Measurements from ENCODE around the gene AVP.
A peak's percentile ranks its signal among the peaks of the same experiment; 100 is the strongest.

Gene AVP

GRCh38 chr20:3107464-3108025 lies 23.0 kb upstream of the AVP start:
- Histone ChIP-seq H3K27me3 (ENCODE audit: control insufficient read depth, insufficient read depth, low read length) (no peaks in the 10 kb centered on the region), H3K27ac (ENCODE audit: low read depth, low read length) (no peak overlapping the region), H3K9me3 (ENCODE audit: control insufficient read depth, insufficient read depth, low read length) (no peaks in the 10 kb centered on the region), H3K4me1 (ENCODE audit: control insufficient read depth, insufficient read depth, low read length) (no peaks in the 10 kb centered on the region; the same call in 1 of the 2 replicates), H3K9ac (ENCODE audit: low read depth, low read length) (no peak overlapping the region), H3K4me3 (ENCODE audit: low read depth, low read length) (no peak overlapping the region), H3K36me3 (ENCODE audit: control insufficient read depth, insufficient read depth, low read length) (no peaks in the 10 kb centered on the region)

- H3K9ac ChIP-seq (ENCODE audit: low read depth, low read length): no peak overlapping the region
- H3K9me3 ChIP-seq (ENCODE audit: control insufficient read depth, insufficient read depth, low read length): no peaks in the 10 kb centered on the region
- H3K27ac ChIP-seq (ENCODE audit: low read depth, low read length): peak overlapping the region; percentile 53
- H3K4me3 ChIP-seq (ENCODE audit: low read depth, low read length): no peak overlapping the region
- no peaks in the 10 kb centered on the region for H3K27me3 ChIP-seq (ENCODE audit: control insufficient read depth, insufficient read depth, low read length)
- no peaks in the 10 kb centered on the region for H3K36me3 ChIP-seq (ENCODE audit: control insufficient read depth, insufficient read depth, low read length)
- H3K4me1 ChIP-seq (ENCODE audit: control insufficient read depth, insufficient read depth, low read length): no peaks in the 10 kb centered on the region; the same call in 1 of the 2 replicates
Observed at GRCh38 chr20:3106658-3107463, 22.3 kb upstream of the AVP start.

- H3K9ac ChIP-seq (ENCODE audit: low read depth, low read length): no peak overlapping the region
- H3K4me3 ChIP-seq (ENCODE audit: low read depth, low read length): no peak overlapping the region
- H3K27me3 ChIP-seq (ENCODE audit: control insufficient read depth, insufficient read depth, low read length): no peaks in the 10 kb centered on the region
- peak overlapping the region; percentile 53 for H3K27ac ChIP-seq (ENCODE audit: low read depth, low read length)
- H3K4me1 ChIP-seq (ENCODE audit: control insufficient read depth, insufficient read depth, low read length): no peaks in the 10 kb centered on the region; the same call in 1 of the 2 replicates
- H3K9me3 ChIP-seq (ENCODE audit: control insufficient read depth, insufficient read depth, low read length): no peaks in the 10 kb centered on the region
- H3K36me3 ChIP-seq (ENCODE audit: control insufficient read depth, insufficient read depth, low read length): no peaks in the 10 kb centered on the region
Observed at GRCh38 chr20:3106185-3106584, 21.7 kb upstream of the AVP start.

GRCh38 chr20:3105256-3106137 lies 21.0 kb upstream of the AVP start:
- Histone ChIP-seq H3K36me3 (ENCODE audit: control insufficient read depth, insufficient read depth, low read length) (no peaks in the 10 kb centered on the region), H3K4me3 (ENCODE audit: low read depth, low read length) (no peak overlapping the region), H3K4me1 (ENCODE audit: control insufficient read depth, insufficient read depth, low read length) (no peaks in the 10 kb centered on the region; the same call in 1 of the 2 replicates), H3K9ac (ENCODE audit: low read depth, low read length) (no peak overlapping the region), H3K9me3 (ENCODE audit: control insufficient read depth, insufficient read depth, low read length) (no peaks in the 10 kb centered on the region), H3K27me3 (ENCODE audit: control insufficient read depth, insufficient read depth, low read length) (no peaks in the 10 kb centered on the region), H3K27ac (ENCODE audit: low read depth, low read length) (no peak overlapping the region)

- no peak overlapping the region for H3K27ac ChIP-seq (ENCODE audit: low read depth, low read length)
- H3K4me1 ChIP-seq (ENCODE audit: control insufficient read depth, insufficient read depth, low read length): no peaks in the 10 kb centered on the region; the same call in 1 of the 2 replicates
- no peaks in the 10 kb centered on the region for H3K36me3 ChIP-seq (ENCODE audit: control insufficient read depth, insufficient read depth, low read length)
Observed at GRCh38 chr20:3103369-3104032, 19.0 kb upstream of the AVP start.

GRCh38 chr20:3102575-3103368 lies 18.2 kb upstream of the AVP start:
- no peaks in the 10 kb centered on the region for H3K27me3 ChIP-seq (ENCODE audit: control insufficient read depth, insufficient read depth, low read length)
- H3K27ac ChIP-seq (ENCODE audit: low read depth, low read length): no peak overlapping the region
- no peaks in the 10 kb centered on the region for H3K36me3 ChIP-seq (ENCODE audit: control insufficient read depth, insufficient read depth, low read length)
- no peak overlapping the region for H3K9ac ChIP-seq (ENCODE audit: low read depth, low read length)
- no peak overlapping the region for H3K4me3 ChIP-seq (ENCODE audit: low read depth, low read length)
- no peaks in the 10 kb centered on the region; the same call in 1 of the 2 replicates for H3K4me1 ChIP-seq (ENCODE audit: control insufficient read depth, insufficient read depth, low read length)
- H3K9me3 ChIP-seq (ENCODE audit: control insufficient read depth, insufficient read depth, low read length): no peaks in the 10 kb centered on the region

More at GRCh38 chr20:3103369-3104032, 19.0 kb upstream of the AVP start:
- H3K27me3 ChIP-seq (ENCODE audit: control insufficient read depth, insufficient read depth, low read length): no peaks in the 10 kb centered on the region
- no peak overlapping the region for H3K9ac ChIP-seq (ENCODE audit: low read depth, low read length)
- H3K9me3 ChIP-seq (ENCODE audit: control insufficient read depth, insufficient read depth, low read length): no peaks in the 10 kb centered on the region
- H3K4me3 ChIP-seq (ENCODE audit: low read depth, low read length): no peak overlapping the region

GRCh38 chr20:3101737-3102574 lies 17.4 kb upstream of the AVP start:
- no peak overlapping the region for H3K9ac ChIP-seq (ENCODE audit: low read depth, low read length)
- no peak overlapping the region for H3K4me3 ChIP-seq (ENCODE audit: low read depth, low read length)
- no peaks in the 10 kb centered on the region; the same call in 1 of the 2 replicates for H3K4me1 ChIP-seq (ENCODE audit: control insufficient read depth, insufficient read depth, low read length)

GRCh38 chr20:3101251-3101650 lies 16.7 kb upstream of the AVP start:
- no peaks in the 10 kb centered on the region for H3K4me1 ChIP-seq (ENCODE audit: control insufficient read depth, insufficient read depth, low read length)
- no peak overlapping the region for H3K27ac ChIP-seq (ENCODE audit: low read depth, low read length)
- H3K9ac ChIP-seq (ENCODE audit: low read depth, low read length): no peak overlapping the region
- no peaks in the 10 kb centered on the region for H3K27me3 ChIP-seq (ENCODE audit: control insufficient read depth, insufficient read depth, low read length)
- H3K36me3 ChIP-seq (ENCODE audit: control insufficient read depth, insufficient read depth, low read length): no peaks in the 10 kb centered on the region
- H3K4me3 ChIP-seq (ENCODE audit: low read depth, low read length): no peak overlapping the region
- H3K9me3 ChIP-seq (ENCODE audit: control insufficient read depth, insufficient read depth, low read length): no peaks in the 10 kb centered on the region

More at GRCh38 chr20:3101737-3102574, 17.4 kb upstream of the AVP start:
- Histone ChIP-seq H3K36me3 (ENCODE audit: control insufficient read depth, insufficient read depth, low read length) (no peaks in the 10 kb centered on the region), H3K9me3 (ENCODE audit: control insufficient read depth, insufficient read depth, low read length) (no peaks in the 10 kb centered on the region), H3K27me3 (ENCODE audit: control insufficient read depth, insufficient read depth, low read length) (no peaks in the 10 kb centered on the region), H3K27ac (ENCODE audit: low read depth, low read length) (no peak overlapping the region)

- no peaks in the 10 kb centered on the region for H3K27me3 ChIP-seq (ENCODE audit: control insufficient read depth, insufficient read depth, low read length)
- no peak overlapping the region for H3K9ac ChIP-seq (ENCODE audit: low read depth, low read length)
- H3K36me3 ChIP-seq (ENCODE audit: control insufficient read depth, insufficient read depth, low read length): no peaks in the 10 kb centered on the region
- H3K4me3 ChIP-seq (ENCODE audit: low read depth, low read length): no peak overlapping the region
- H3K27ac ChIP-seq (ENCODE audit: low read depth, low read length): no peak overlapping the region
- H3K4me1 ChIP-seq (ENCODE audit: control insufficient read depth, insufficient read depth, low read length): no peaks in the 10 kb centered on the region
- H3K9me3 ChIP-seq (ENCODE audit: control insufficient read depth, insufficient read depth, low read length): no peaks in the 10 kb centered on the region
Observed at GRCh38 chr20:3100480-3100879, 16.0 kb upstream of the AVP start.
